ENCODE results near the gene PRKAG2. TPM values are rescaled to one million over a fixed set of nuclear protein-coding genes. Genes with fewer than 3 reads are reported as not detected.

Gene PRKAG2
- total RNA-seq, 1 donor from 2014 or later = 21.1 TPM

- no peak for TF ChIP-seq CTCF (IDR thresholded peaks at IDR 0.05; ENCODE audit: insufficient read depth, low read length, poor library complexity, severe bottlenecking)
- no peak for DNase-seq (ENCODE audit: low read depth)
- Histone ChIP-seq H3K36me3 (ENCODE audit: control insufficient read depth, insufficient read depth, low read length) (no peaks in the 10 kb centered on the region), H3K4me3 (ENCODE audit: low read depth, low read length) (no peak overlapping the region), H3K27me3 (ENCODE audit: control insufficient read depth, insufficient read depth, low read length) (peaks cover 4% of the 10 kb centered on the region)
Measured at GRCh38 chr7:151790830-151791620, 85.9 kb downstream of the PRKAG2 start.

GRCh38 chr7:151790095-151790829 is 86.7 kb downstream of the PRKAG2 start:
- no peak for TF ChIP-seq CTCF (IDR thresholded peaks at IDR 0.05; ENCODE audit: insufficient read depth, low read length, poor library complexity, severe bottlenecking)
- Histone ChIP-seq H3K36me3 (ENCODE audit: control insufficient read depth, insufficient read depth, low read length) (no peaks in the 10 kb centered on the region), H3K27me3 (ENCODE audit: control insufficient read depth, insufficient read depth, low read length) (peaks cover 4% of the 10 kb centered on the region), H3K4me3 (ENCODE audit: low read depth, low read length) (no peak overlapping the region)
- no peak for DNase-seq (ENCODE audit: low read depth)

- no peak for TF ChIP-seq CTCF (IDR thresholded peaks at IDR 0.05; ENCODE audit: insufficient read depth, low read length, poor library complexity, severe bottlenecking)
- H3K36me3 ChIP-seq (ENCODE audit: control insufficient read depth, insufficient read depth, low read length) = no peaks in the 10 kb centered on the region
- peaks cover 6% of the 10 kb centered on the region for H3K27me3 ChIP-seq (ENCODE audit: control insufficient read depth, insufficient read depth, low read length)
Measured at GRCh38 chr7:151789380-151789947, 87.5 kb downstream of the PRKAG2 start.

GRCh38 chr7:151787348-151787747 is 89.6 kb downstream of the PRKAG2 start:
- TF ChIP-seq CTCF (IDR thresholded peaks at IDR 0.05; ENCODE audit: insufficient read depth, low read length, poor library complexity, severe bottlenecking) = no peak
- DNase-seq (ENCODE audit: low read depth) = no peak
- Histone ChIP-seq H3K4me3 (ENCODE audit: low read depth, low read length) (no peak overlapping the region), H3K27me3 (ENCODE audit: control insufficient read depth, insufficient read depth, low read length) (peaks cover 11% of the 10 kb centered on the region), H3K36me3 (ENCODE audit: control insufficient read depth, insufficient read depth, low read length) (no peaks in the 10 kb centered on the region)

More at GRCh38 chr7:151789380-151789947, 87.5 kb downstream of the PRKAG2 start:
- no peak for DNase-seq (ENCODE audit: low read depth)
- no peak overlapping the region for H3K4me3 ChIP-seq (ENCODE audit: low read depth, low read length)

- H3K4me3 ChIP-seq (ENCODE audit: low read depth, low read length) = no peak overlapping the region
- H3K27me3 ChIP-seq (ENCODE audit: control insufficient read depth, insufficient read depth, low read length) = peaks cover 11% of the 10 kb centered on the region
- TF ChIP-seq CTCF (IDR thresholded peaks at IDR 0.05; ENCODE audit: insufficient read depth, low read length, poor library complexity, severe bottlenecking) = no peak
- H3K36me3 ChIP-seq (ENCODE audit: control insufficient read depth, insufficient read depth, low read length) = no peaks in the 10 kb centered on the region
- no peak for DNase-seq (ENCODE audit: low read depth)
Measured at GRCh38 chr7:151786936-151787335, 90.0 kb downstream of the PRKAG2 start.
